ENCODE data around the gene ANKRD24.
"Not testable (repeated sequence)": the region's sequence is repeated elsewhere in the genome, so short reads cannot be mapped to it uniquely, and the experiment has no call there.

ANKRD24 gene

GRCh38 chr19:4173479-4174212, 8.8 kb upstream of the ANKRD24 start:
- in situ Hi-C loops (cut with MboI; ENCODE audit: low sequenced_read_pairs) = no loop called here

- in situ Hi-C loops (cut with MboI; ENCODE audit: low sequenced_read_pairs) = no loop called here
Observed at GRCh38 chr19:4174213-4174894, 8.1 kb upstream of the ANKRD24 start.

GRCh38 chr19:4174895-4175668, 7.4 kb upstream of the ANKRD24 start:
- in situ Hi-C loops (cut with MboI; ENCODE audit: low sequenced_read_pairs) = no loop called here

DNA sequence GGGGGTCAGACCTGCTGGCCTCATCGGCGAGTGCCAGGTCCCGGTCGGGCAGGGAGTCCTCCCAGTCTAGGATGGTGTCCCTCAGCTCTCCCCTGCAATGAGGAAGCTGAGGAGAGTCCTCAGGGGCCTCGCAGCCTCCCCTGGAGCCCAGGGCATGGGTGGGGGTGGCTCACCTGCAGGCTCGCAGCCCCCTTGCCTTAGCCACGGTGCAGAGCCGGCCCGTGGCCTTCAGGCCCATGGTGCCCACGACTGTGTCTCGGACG, 6.9 kb upstream of the ANKRD24 start:
- in situ Hi-C loops (cut with MboI; ENCODE audit: low sequenced_read_pairs) = no loop called here

DNA sequence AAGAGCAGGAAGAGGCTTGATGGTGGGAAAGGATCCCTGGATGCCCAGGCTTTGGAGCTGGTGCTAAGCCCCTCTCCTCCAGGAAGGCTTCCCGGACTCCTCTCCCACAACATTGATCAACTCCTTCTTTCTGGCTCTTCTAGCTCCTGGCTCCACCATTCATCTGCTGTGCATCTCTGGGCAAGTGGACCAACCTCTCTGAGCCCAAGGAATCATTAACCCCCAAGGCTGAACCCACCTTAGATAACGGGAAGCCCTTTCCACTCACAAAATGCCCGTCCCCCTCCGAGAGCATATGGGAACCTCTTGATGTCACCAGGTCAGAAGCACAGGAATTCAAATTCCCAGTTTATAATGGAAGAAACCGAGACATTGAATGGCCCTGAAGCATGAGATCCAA, 5.3 kb upstream of the ANKRD24 start:
- in situ Hi-C loops (cut with MboI; ENCODE audit: low sequenced_read_pairs) = no loop called here

DNA sequence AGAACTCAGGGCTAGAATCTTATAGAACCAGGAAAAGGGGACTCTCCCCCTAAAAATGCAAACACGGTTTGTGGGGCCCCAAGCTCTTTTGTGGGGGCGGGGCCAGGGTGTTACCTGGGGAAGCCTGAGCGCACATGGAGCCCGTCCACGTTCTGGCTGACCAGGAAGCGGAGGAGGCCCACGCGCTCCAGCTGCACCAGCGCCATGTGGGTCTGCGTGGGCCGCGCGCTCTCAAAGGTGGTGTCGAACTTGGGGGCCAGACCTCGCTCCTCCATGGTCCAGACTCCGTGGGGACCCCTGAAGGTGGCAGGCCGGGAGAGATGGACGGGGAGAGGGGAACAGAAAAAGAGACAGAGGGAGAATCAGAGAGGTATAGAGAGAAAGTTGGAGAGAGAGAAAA, 3.5 kb upstream of the ANKRD24 start:
- in situ Hi-C loops (cut with MboI; ENCODE audit: low sequenced_read_pairs) = no loop called here

DNA sequence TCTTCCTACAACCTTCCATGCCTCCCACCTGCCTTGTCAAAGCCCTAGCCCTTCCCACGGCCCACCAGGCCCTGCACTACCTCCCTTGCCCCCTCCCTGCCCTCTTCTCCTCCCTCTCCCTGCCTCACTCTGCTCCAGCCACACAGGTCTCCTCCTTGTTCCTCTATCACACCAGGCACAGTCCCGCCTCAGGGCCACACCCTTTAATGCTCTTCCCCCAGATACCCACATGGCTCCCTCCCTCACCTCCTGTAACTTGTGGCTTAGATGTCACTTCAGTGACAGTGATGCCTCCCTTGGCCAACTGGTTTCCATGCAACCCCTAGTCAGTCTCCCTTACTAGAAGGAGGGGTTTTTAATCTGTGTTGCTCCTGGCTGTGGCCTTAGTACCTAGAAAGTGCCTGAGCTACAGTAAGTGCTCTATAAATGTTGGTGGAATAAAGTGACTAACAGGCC, 1.4 kb upstream of the ANKRD24 start:
- in situ Hi-C loops (cut with MboI; ENCODE audit: low sequenced_read_pairs) = no loop called here

GRCh38 chr19:4183967-4184717, 1.7 kb downstream of the ANKRD24 start:
- in situ Hi-C loops (cut with MboI; ENCODE audit: low sequenced_read_pairs) = no loop called here

- in situ Hi-C loops (cut with MboI; ENCODE audit: low sequenced_read_pairs) = no loop called here
Observed at GRCh38 chr19:4184718-4185352, 2.3 kb downstream of the ANKRD24 start.

GRCh38 chr19:4185413-4186086, 3.1 kb downstream of the ANKRD24 start:
- in situ Hi-C loops (cut with MboI; ENCODE audit: low sequenced_read_pairs) = no loop called here

DNA sequence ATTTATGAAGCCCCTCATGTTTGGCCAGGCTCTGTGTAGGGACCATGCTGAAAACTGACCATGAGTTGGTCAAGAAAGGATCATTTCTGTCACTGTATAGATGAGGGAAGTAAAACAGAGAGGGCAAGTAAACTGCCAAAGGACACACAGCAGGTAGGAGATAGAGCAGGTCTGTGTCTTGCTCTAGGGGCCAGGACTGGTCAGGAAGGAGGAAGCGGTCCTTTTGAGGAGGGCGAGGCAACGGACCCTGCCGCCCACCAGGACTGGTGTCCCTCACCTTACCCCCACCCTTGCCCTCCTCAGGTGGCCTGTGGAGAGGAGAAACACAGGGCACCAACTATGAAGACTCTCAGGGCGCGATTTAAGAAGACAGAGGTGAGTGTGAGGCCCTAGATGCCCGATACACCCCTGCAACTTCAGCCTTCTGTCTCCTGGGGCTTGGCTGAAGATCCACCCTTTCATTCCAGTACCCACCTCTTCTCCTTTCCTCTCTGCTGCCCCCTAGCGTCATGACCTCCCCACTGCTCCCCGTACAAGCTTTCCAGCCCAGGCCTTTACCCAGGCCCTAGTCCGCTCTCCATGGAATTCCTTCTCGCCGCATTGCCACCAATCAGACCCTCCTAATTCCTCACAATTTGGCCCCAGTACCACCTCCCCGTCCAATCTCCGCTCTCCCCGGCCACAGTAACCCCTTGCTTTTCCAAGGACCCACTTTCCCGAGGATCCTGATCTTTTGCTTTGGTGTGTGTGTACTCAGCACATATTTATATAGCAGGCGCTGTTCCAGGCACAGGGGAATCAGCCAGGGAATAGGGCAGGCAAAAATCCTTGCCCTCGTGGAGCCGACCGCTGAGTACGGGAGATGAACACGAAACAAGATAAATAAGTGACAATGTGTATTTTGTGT, 3.9 kb downstream of the ANKRD24 start:
- in situ Hi-C loops (cut with MboI; ENCODE audit: low sequenced_read_pairs) = no loop called here

DNA sequence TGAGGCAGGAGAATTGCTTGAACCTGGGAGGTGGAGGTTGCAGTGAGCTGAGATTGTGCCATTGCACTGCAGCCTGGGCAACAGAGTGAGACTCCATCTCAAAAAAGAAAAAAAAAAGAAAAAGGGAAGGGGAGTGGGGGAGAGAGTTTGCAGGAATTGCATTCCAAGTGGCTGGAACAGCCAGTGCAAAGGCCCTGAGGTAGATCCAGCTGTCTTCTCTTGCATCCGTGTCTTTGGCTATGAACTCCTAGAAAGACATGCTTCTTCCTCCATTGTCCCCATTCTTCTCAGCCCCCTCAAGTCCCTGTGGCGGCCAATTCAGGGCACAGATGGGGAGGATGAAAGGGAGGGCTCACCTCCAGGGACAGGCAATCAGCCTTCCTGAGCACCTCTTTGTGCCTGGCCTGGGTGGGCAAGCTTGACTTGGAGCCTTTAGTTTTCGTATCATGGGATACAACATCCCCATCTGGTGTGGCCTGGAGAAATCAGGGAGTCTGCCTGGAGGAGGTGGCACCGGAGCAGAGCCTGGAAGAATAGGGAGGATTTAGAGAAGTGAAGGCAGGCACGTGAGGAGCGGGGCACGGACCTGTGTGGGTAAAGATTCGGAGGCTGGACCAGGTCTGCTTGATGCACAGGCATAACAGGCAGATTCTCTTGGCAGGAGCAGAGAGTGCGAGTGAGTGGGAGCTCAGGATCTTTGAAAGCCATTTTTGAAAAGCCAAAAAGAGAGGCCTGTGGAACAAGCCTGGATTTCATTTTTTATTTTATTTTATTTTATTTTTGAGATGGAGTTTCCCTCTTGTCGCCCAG, 5.0 kb downstream of the ANKRD24 start:
- in situ Hi-C loops (cut with MboI; ENCODE audit: low sequenced_read_pairs) = no loop called here

GRCh38 chr19:4189641-4190040, 7.2 kb downstream of the ANKRD24 start:
- in situ Hi-C loops (cut with MboI; ENCODE audit: low sequenced_read_pairs) = no loop called here

DNA sequence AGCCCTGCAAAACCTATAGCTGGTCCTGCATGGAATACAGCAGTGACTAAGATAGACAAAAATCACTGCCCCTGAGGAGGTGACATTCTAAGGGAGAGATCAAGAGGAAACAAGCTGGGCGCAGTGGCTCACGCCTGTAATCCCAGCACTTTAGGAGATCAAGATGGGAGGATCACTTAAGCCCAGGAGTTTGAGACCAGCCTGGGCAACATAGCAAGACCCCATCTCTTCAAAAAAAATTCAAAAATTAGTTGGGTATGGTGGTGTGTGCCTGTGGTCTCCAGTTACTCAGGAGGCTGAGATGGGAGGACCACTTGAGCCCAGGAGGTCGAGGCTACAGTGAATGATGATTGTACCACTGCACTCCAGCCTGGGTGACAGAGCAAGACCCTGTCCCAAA, 10.0 kb downstream of the ANKRD24 start:
- in situ Hi-C loops (cut with MboI; ENCODE audit: low sequenced_read_pairs) = not testable (repeated sequence)

DNA sequence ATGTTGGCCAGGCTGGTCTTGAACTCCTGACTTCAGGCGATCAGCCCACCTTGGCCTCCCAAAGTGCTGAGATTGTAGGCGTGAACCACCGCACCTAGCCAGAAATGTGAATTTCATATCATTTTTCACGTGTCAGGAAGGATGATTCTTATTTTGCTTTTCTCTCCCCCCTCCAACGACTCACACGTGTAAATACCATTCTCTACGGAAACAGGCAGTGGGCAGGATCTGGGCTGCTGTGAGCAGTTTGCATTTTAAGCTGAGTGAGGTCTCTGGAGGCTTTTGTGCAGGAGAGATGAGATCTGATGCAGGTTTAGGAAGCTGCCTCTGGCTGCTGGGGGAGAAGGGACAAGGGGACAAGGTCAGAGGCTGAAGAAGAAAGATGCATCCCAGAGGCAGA, 11.9 kb downstream of the ANKRD24 start:
- in situ Hi-C loops (cut with MboI; ENCODE audit: low sequenced_read_pairs) = no loop called here

GRCh38 chr19:4196009-4196408, 13.5 kb downstream of the ANKRD24 start:
- in situ Hi-C loops (cut with MboI; ENCODE audit: low sequenced_read_pairs) = no loop called here

GRCh38 chr19:4196587-4197148, 14.2 kb downstream of the ANKRD24 start:
- in situ Hi-C loops (cut with MboI; ENCODE audit: low sequenced_read_pairs) = no loop called here

DNA sequence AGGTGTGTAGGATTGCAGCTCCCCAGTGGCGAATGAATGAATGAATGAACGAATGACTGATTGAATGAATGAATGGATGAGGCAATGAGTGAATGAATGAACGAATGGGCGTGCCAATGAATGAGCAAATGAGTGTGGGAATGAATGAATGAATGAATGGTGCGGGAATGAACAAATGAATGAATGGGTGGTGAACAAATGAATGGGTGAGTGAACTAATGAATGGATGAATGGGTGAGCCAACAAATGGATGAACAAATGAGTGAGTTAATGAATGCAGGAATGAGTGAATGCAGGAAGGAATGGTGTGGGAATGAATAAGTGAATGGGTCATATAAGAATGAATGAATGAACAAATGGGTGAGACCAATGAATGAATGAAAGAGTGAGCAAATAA, 14.7 kb downstream of the ANKRD24 start:
- in situ Hi-C loops (cut with MboI; ENCODE audit: low sequenced_read_pairs) = no loop called here
